GM23338 (cell line): ENCODE data around the gene TTLL6. TPM values are rescaled to one million over a fixed set of nuclear protein-coding genes. Genes with fewer than 3 reads are reported as not detected.

Source experiments
- ATAC-seq: fragments of 200-7000 bp; cut with Tn5 transposase; 3 replicates; pipeline ENCODE4 v1.9.1; 2020
- DNase-seq: peaks from one replicate; pipeline ENCODE4 v3.0.0-alpha.2; 2015; ENCODE audit warnings: low spot score
- H2AFZ ChIP-seq: fragments of 200-600 bp; sonication (generic); 2 replicates; pipeline ENCODE4 v1.8.0; 2016; ENCODE audit warnings: antibody characterized with exemption, mild to moderate bottlenecking, moderate library complexity
- H3F3A ChIP-seq: fragments of 200-600 bp; sonication (generic); replicated peaks from 2 replicates; pipeline ENCODE4 v1.8.0; 2017; ENCODE audit warnings: antibody characterized with exemption, mixed run types, low read depth
- H3K27ac ChIP-seq: fragments of 200-600 bp; sonication (generic); 2 replicates; pipeline ENCODE4 v1.6.1; 2016; ENCODE audit warnings: low read depth
- H3K27me3 ChIP-seq: fragments of 200-600 bp; sonication (generic); 2 replicates; pipeline ENCODE4 v1.8.0; 2016; ENCODE audit warnings: mild to moderate bottlenecking, mixed run types, moderate library complexity; ENCODE audit not compliant: insufficient read depth
- H3K36me3 ChIP-seq: fragments of 200-600 bp; sonication (generic); 2 replicates; pipeline ENCODE4 v1.8.0; 2016; ENCODE audit warnings: mild to moderate bottlenecking; ENCODE audit not compliant: insufficient read depth
- H3K4me1 ChIP-seq: fragments of 200-600 bp; sonication (generic); 2 replicates; pipeline ENCODE4 v1.8.0; 2016; ENCODE audit warnings: mild to moderate bottlenecking, moderate library complexity; ENCODE audit not compliant: insufficient read depth
- H3K4me2 ChIP-seq: fragments of 200-600 bp; sonication (generic); 2 replicates; pipeline ENCODE4 v1.7.1; 2017; ENCODE audit warnings: mixed run types
- H3K4me3 ChIP-seq: fragments of 200-600 bp; sonication (generic); 2 replicates; pipeline ENCODE4 v1.6.1; 2016; ENCODE audit warnings: mixed run types
- H3K79me2 ChIP-seq: fragments of 200-600 bp; sonication (generic); replicated peaks from 2 replicates; pipeline ENCODE4 v1.8.0; 2017; ENCODE audit warnings: mild to moderate bottlenecking; ENCODE audit not compliant: insufficient read depth
- H3K9me2 ChIP-seq: fragments of 200-600 bp; sonication (generic); 2 replicates; pipeline ENCODE4 v1.8.0; 2017; ENCODE audit not compliant: insufficient read depth
- H4K20me1 ChIP-seq: fragments of 200-600 bp; sonication (generic); replicated peaks from 2 replicates; pipeline ENCODE4 v1.8.0; 2017; ENCODE audit warnings: mild to moderate bottlenecking; ENCODE audit not compliant: insufficient read depth
- H3K27ac Mint-ChIP-seq: 2 replicates; pipeline ENCODE4 v1.8.0; 2020; ENCODE audit warnings: inconsistent platforms, mild to moderate bottlenecking, moderate library complexity, mixed read lengths
- H3K27me3 Mint-ChIP-seq: 3 replicates; pipeline ENCODE4 v1.8.0; 2022; ENCODE audit warnings: low read depth, mild to moderate bottlenecking, moderate library complexity, mixed read lengths, inconsistent platforms; ENCODE audit not compliant: insufficient read depth, poor library complexity
- H3K36me3 Mint-ChIP-seq: 3 replicates; pipeline ENCODE4 v1.8.0; 2021; ENCODE audit warnings: low read depth, mild to moderate bottlenecking, inconsistent platforms, moderate library complexity, mixed read lengths
- H3K4me1 Mint-ChIP-seq: 3 replicates; pipeline ENCODE4 v1.8.0; 2020; ENCODE audit warnings: mild to moderate bottlenecking, inconsistent platforms, mixed read lengths
- H3K4me3 Mint-ChIP-seq: 3 replicates; pipeline ENCODE4 v1.8.0; 2021; ENCODE audit warnings: moderate library complexity, mild to moderate bottlenecking, inconsistent platforms, mixed read lengths
- H3K9me3 Mint-ChIP-seq: 3 replicates; pipeline ENCODE4 v1.8.0; 2020; ENCODE audit warnings: moderate library complexity, mild to moderate bottlenecking, inconsistent platforms, mixed read lengths
- EZH2 ChIP-seq: fragments of 200-600 bp; sonication (generic); IDR thresholded peaks from one replicate; pipeline ENCODE4 v1.8.0; 2017; ENCODE audit warnings: antibody characterized with exemption, mild to moderate bottlenecking, low read depth; ENCODE audit not compliant: unreplicated experiment
- EZH2phosphoT487 ChIP-seq: fragments of 200-600 bp; sonication (generic); IDR thresholded peaks from one replicate; pipeline ENCODE4 v1.8.1; 2018; ENCODE audit warnings: antibody characterized with exemption; ENCODE audit not compliant: unreplicated experiment
- POLR2AphosphoS5 ChIP-seq: IDR thresholded peaks from 2 replicates; pipeline ENCODE4 v1.6.1; 2016; ENCODE audit warnings: antibody characterized with exemption, low read depth
- STAT1 ChIP-seq: IDR thresholded peaks from one replicate; pipeline ENCODE4 v1.6.1; 2016; ENCODE audit warnings: antibody characterized with exemption; ENCODE audit not compliant: unreplicated experiment
- ZNF331 ChIP-seq: fragments of 250-450 bp; sonication (Bioruptor Pico); IDR thresholded peaks from 2 replicates; pipeline ENCODE4 v1.5.0; 2020; ENCODE audit warnings: low read depth, mild to moderate bottlenecking, moderate library complexity
- polyA plus RNA-seq: library from polyadenylated mRNA; unstranded; fragments of >200 nt; fragmentation: Nextera tagmentation; extraction: Ambion mirVana; gene quantifications from 2 replicates; pipeline ENCODE4 v1.2.1, GENCODE V29; 2016
- total RNA-seq: library from RNA; depleted of rRNA; stranded (reverse); fragments of >200 nt; shearing (Covaris generic); gene quantifications from 2 replicates; pipeline ENCODE4 v1.2.3, GENCODE V29; 2014
- TF ChIP-seq, protein P1 (sequence below): IDR thresholded peaks from one replicate; pipeline ENCODE4 v1.6.1; 2018; ENCODE audit warnings: antibody characterized with exemption; ENCODE audit not compliant: unreplicated experiment
- TF ChIP-seq, protein P2 (sequence below): IDR thresholded peaks from 2 replicates; pipeline ENCODE4 v1.6.1; 2016; ENCODE audit warnings: antibody characterized with exemption
- TF ChIP-seq, protein P3 (sequence below), 2 experiments: fragments of 200-600 bp in 1 of 2; sonication (generic) in 1 of 2; conservative IDR thresholded peaks; 2 replicates each; pipeline versions ENCODE4 v1.5.1 to v1.6.1; 2016 to 2017; ENCODE audit warnings: antibody characterized with exemption in 2 of 2, low read depth in 2 of 2, mild to moderate bottlenecking in 2 of 2, moderate library complexity in 1 of 2

The TTLL6 gene
- total and polyA plus RNA-seq, 2 experiments from 2014 or later = 1.9 to 4.7 TPM

- TF ChIP-seq, protein P1, sequence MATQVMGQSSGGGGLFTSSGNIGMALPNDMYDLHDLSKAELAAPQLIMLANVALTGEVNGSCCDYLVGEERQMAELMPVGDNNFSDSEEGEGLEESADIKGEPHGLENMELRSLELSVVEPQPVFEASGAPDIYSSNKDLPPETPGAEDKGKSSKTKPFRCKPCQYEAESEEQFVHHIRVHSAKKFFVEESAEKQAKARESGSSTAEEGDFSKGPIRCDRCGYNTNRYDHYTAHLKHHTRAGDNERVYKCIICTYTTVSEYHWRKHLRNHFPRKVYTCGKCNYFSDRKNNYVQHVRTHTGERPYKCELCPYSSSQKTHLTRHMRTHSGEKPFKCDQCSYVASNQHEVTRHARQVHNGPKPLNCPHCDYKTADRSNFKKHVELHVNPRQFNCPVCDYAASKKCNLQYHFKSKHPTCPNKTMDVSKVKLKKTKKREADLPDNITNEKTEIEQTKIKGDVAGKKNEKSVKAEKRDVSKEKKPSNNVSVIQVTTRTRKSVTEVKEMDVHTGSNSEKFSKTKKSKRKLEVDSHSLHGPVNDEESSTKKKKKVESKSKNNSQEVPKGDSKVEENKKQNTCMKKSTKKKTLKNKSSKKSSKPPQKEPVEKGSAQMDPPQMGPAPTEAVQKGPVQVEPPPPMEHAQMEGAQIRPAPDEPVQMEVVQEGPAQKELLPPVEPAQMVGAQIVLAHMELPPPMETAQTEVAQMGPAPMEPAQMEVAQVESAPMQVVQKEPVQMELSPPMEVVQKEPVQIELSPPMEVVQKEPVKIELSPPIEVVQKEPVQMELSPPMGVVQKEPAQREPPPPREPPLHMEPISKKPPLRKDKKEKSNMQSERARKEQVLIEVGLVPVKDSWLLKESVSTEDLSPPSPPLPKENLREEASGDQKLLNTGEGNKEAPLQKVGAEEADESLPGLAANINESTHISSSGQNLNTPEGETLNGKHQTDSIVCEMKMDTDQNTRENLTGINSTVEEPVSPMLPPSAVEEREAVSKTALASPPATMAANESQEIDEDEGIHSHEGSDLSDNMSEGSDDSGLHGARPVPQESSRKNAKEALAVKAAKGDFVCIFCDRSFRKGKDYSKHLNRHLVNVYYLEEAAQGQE = no peak
- TF ChIP-seq STAT1 (no peak), ZNF331 (no peak), EZH2phosphoT487 (no peak), POLR2AphosphoS5 (no peak)
- TF ChIP-seq, protein P2, sequence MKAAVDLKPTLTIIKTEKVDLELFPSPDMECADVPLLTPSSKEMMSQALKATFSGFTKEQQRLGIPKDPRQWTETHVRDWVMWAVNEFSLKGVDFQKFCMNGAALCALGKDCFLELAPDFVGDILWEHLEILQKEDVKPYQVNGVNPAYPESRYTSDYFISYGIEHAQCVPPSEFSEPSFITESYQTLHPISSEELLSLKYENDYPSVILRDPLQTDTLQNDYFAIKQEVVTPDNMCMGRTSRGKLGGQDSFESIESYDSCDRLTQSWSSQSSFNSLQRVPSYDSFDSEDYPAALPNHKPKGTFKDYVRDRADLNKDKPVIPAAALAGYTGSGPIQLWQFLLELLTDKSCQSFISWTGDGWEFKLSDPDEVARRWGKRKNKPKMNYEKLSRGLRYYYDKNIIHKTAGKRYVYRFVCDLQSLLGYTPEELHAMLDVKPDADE = no peak
Measured at GRCh38 chr17:48790607-48791127, 26.4 kb downstream of the TTLL6 start (continued).

DNA sequence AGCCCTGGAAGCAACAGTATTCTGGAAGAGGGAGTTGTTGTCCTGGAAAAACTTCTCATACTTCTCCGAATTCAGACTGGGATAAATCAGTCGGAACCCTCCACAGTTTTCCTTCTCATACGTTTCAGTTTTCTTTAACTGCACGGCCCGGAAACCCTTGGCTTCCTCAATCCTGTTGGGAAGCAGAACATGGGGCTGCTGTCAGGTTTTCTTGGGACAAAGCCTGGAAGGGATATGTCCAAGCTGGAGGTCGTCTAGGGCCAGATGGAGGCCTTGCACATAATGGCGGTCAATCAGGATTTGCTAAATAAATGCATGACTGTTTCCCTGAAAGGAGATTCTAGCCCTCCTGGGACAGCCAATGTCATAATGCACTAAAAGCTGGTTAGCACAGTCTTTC, 29.2 kb downstream of the TTLL6 start:
- Histone ChIP-seq H3K27me3 (peaks cover 15% of the 10 kb centered on the region; the same call in 1 of the 2 replicates), H3F3A (no peaks in the 10 kb centered on the region), H3K4me1 (no peaks in the 10 kb centered on the region), H2AFZ (no peak overlapping the region), H3K27ac (no peak overlapping the region), H3K36me3 (no peaks in the 10 kb centered on the region), H3K9me2 (no peaks in the 10 kb centered on the region), H3K79me2 (no peaks in the 10 kb centered on the region), H3K4me2 (no peak overlapping the region), H3K4me3 (no peak overlapping the region), H4K20me1 (no peaks in the 10 kb centered on the region)
- Mint-ChIP-seq H3K36me3 (no peaks in the 10 kb centered on the region; the same call in 2 of the 3 replicates), H3K9me3 (no peaks in the 10 kb centered on the region), H3K4me1 (peaks cover 6% of the 10 kb centered on the region), H3K27ac (no peak overlapping the region), H3K4me3 (no peak overlapping the region), H3K27me3 (peaks cover 13% of the 10 kb centered on the region)
- DNase-seq (no peak), ATAC-seq (no peak)
- TF ChIP-seq, protein P3, sequence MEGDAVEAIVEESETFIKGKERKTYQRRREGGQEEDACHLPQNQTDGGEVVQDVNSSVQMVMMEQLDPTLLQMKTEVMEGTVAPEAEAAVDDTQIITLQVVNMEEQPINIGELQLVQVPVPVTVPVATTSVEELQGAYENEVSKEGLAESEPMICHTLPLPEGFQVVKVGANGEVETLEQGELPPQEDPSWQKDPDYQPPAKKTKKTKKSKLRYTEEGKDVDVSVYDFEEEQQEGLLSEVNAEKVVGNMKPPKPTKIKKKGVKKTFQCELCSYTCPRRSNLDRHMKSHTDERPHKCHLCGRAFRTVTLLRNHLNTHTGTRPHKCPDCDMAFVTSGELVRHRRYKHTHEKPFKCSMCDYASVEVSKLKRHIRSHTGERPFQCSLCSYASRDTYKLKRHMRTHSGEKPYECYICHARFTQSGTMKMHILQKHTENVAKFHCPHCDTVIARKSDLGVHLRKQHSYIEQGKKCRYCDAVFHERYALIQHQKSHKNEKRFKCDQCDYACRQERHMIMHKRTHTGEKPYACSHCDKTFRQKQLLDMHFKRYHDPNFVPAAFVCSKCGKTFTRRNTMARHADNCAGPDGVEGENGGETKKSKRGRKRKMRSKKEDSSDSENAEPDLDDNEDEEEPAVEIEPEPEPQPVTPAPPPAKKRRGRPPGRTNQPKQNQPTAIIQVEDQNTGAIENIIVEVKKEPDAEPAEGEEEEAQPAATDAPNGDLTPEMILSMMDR (conservative IDR thresholded peaks at IDR 0.05; ENCODE audit: low read depth in 2 of 2) = no peak
- TF ChIP-seq EZH2 (no peak), STAT1 (no peak)
